GM12892 (cell line): Measurements from ENCODE around the gene ADGRB3.

Source experiments
- POLR2A ChIP-seq: IDR thresholded peaks from 2 replicates; pipeline ENCODE4 v1.6.1; 2011; ENCODE audit warnings: low read depth, low read length, control low read depth
- POLR2AphosphoS5 ChIP-seq: IDR thresholded peaks from 2 replicates; pipeline ENCODE4 v1.6.1; 2011; ENCODE audit warnings: low read depth, low read length, control low read depth
- TAF1 ChIP-seq: IDR thresholded peaks from 2 replicates; pipeline ENCODE4 v1.6.1; 2011; ENCODE audit warnings: low read depth, mild to moderate bottlenecking, control low read depth, low read length, borderline replicate concordance

- TF ChIP-seq POLR2AphosphoS5, result no peak
- no peak for TF ChIP-seq POLR2A
- TF ChIP-seq TAF1, result no peak
Observed at GRCh38 chr6:68638230-68638900, 3.3 kb downstream of the ADGRB3 start.
